GM19395 (cell line): ENCODE data around the gene EIF3I.

Experiments
- ATAC-seq: cut with Tn5 transposase; IDR thresholded peaks from one replicate; pipeline ENCODE4 v1.9.1; 2021; ENCODE audit warnings: mild to moderate bottlenecking, moderate library complexity; ENCODE audit not compliant: unreplicated experiment

Gene EIF3I

GRCh38 chr1:32221980-32222755, at the start of gene EIF3I, which contains the start of gene TMEM234:
TSS of gene EIF3I (plus strand) at chr1:32222407. CDS start at chr1:32222442, 35 bp downstream.
TSS of gene TMEM234 (minus strand) at chr1:32222353. CDS start at chr1:32222322, 31 bp downstream.
- peak; percentile 96 for ATAC-seq

DNA sequence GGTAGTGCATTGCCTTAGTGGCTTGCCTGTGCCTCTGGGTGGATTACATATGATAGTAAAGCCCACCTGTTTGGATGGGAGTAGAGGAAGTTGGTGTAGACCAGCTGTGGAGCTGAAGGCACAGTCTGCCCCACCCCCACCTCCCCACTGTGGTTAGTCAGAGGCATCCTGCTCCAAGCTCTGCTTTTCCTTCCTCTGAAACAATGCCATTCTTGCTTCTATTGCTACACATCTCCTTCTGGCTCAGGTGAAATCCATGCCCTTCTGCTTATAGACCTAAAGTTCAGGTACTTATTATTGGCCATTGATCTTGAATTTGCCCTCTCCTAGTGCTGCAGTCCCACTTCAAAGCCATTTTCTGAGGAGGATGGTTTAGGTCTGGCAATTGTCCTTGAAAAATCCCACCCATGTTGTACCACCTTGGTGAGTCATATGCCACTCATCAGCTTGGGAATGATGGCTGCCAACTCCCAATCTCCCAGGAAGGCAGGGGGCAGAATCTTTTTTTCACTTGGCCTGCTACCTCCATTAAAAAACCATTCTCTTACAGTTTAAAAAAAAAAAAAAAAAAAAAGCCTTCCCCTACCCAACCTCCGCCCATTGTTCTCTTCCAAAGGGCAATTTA, 49.5 kb upstream of the EIF3I start:
- ATAC-seq = no peak

GRCh38 chr1:32178380-32179192, 43.6 kb upstream of the EIF3I start:
- ATAC-seq = no peak

GRCh38 chr1:32179193-32179442, 43.1 kb upstream of the EIF3I start:
- no peak for ATAC-seq

DNA sequence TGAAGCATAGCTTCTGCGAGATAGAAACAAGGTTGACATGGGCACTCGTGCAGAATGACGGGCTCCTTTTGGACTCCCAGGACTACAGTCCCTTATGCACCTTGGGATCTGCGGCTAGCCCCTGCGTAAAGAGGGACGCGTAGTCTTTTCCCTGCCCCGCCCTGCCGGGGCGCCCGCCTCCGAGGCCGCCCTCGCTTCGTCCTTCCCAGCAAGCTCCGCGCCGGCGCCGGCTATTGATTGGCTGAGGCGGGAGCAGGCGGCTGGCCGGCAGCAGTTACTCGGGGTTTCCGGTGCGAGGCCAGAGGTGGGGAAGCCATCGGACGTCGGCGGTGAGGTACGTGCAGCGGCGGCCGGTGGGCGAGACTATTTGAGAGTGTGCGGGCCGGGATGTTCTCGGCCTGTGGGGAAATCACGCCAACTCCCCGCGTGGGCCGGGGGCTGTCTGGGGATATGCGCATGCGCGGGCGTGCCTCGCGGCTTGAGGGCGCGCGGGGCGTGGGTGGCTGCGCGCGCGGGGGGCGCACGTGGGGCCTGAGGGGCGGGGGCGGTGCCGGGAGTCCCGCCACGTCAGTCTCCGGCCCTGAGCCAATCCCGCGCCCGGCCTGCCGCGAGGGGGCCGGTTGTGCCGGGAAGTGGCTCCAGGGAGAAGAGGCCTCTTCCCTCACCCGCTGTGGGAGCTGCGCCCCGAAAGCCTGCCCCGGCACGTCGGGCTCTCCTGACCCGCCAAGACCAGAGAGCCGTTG, 42.6 kb upstream of the EIF3I start, which contains the start of gene TXLNA:
Gene TXLNA (plus strand): TSS at position 233 of the 743 bp plus-strand sequence. CDS start 671 bp downstream, outside the sequence.
- peak; percentile 87 for ATAC-seq

DNA sequence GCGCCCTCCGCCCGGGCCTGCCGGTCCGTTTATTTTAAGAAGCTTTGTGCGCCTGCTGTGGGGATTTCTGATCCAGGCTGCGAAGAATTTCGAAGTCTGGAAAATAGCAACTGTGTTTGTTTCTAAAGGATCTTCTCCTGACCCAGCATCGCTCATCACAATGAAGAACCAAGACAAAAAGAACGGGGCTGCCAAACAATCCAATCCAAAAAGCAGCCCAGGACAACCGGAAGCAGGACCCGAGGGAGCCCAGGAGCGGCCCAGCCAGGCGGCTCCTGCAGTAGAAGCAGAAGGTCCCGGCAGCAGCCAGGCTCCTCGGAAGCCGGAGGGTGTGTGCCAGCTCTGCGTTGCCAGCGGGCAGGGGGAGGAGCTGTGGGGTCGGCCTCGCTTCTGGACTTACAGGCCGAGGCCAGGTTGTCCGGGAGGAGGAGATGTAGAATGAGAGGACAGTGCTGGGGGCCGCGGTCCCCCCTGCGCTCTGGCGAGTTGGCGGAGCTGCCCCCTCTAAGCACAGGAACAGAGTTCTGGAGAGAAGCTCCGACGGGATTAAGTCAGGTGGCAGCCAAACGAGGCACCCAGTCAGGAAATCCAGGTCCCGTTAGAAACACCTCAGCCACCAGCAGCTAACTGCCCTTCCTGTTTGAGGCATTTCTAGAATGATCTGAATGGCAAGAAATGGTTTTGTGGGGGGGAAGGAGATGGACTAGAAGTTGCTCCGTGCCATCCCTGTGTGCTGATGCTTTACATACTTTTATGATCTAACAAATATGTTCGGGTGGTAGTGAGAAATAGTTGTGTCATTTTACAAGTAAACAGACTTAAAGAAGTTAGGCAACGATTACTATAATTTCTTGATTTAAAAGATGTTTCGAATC, 41.8 kb upstream of the EIF3I start:
- no peak for ATAC-seq

- no peak for ATAC-seq
These were observed 41.1 kb upstream of the EIF3I start for GRCh38 chr1:32181065-32181464.

DNA sequence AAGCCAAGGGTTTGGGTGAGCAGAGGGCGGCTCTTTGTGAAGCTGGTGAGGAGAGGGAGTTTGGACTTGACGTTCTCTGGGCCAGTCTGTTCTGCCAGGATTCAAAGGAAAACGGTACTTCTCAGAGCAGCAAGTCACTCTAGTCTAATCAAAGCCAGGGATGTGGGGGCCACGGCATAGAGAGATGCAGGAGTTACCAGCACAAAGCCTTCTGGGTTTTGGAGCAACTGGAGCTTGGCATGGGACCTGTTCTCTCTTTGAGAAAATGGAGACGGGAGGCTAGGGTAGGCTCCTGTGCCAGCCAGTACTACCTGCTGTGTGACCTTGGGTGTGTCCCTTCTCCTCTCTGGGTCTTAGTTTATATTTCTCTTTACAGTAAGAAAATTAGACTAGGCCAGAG, 40.6 kb upstream of the EIF3I start:
- no peak for ATAC-seq

DNA sequence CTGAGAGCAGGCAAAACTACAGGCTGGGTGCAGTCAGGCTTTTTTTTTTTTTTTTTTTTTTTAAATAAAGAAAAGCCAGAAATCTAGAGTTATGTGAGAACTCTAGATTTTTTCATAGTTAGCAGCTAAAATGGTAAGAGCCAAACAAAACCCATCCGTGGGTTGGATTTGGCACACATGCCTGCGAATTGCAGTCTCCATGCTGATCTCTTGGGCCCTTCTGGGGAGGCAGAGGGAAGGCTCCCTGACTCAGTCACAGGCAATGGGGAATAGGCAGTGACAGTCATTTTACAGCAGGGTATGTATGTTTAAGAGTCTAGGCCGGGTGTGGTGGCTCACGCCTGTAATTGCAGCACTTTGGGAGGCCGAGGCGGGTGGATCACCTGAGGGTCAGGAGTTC, 40.1 kb upstream of the EIF3I start:
- no peak for ATAC-seq

DNA sequence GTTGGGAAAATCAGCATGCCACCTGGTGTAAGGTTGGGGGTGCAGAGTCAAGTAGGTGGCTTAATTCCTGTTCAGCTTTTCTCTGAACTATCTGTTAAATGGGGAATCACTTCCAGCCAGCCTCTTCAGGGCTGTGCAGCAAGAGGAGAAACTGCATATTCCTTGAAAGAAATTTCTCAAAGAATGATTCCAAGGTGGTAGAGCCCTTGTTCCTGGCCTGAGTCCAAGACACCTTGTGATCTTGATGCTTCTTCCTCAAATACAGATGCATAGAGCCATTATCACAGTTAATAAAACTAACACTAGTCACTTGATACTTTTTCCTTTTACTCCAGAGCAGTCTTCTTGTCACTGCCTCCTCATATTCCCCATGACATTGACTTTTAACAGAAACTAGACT, 37.6 kb upstream of the EIF3I start:
- ATAC-seq = no peak

DNA sequence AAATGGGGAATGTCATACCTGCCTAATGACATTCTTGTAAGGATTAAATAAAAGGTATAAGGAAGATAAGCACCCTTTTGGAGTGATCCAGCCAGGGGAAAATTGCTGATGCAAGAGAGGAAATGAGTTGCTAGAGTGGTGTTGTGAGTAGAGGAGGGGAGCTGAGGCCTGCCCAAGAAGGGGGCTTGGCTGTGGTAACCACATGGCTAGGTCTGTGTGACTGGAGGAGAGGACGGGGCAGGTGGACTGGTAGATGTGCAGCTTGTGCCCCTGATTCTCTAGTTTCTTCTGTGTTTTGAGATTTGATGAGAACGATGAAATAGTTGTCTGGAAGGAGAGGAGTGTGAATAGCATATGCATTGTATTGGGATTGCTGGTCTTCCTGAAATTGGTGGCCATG, 36.1 kb upstream of the EIF3I start:
- no peak for ATAC-seq

- no peak for ATAC-seq
These were observed 35.7 kb upstream of the EIF3I start for GRCh38 chr1:32186491-32186890.

GRCh38 chr1:32187850-32188249, 34.4 kb upstream of the EIF3I start:
- ATAC-seq = no peak

DNA sequence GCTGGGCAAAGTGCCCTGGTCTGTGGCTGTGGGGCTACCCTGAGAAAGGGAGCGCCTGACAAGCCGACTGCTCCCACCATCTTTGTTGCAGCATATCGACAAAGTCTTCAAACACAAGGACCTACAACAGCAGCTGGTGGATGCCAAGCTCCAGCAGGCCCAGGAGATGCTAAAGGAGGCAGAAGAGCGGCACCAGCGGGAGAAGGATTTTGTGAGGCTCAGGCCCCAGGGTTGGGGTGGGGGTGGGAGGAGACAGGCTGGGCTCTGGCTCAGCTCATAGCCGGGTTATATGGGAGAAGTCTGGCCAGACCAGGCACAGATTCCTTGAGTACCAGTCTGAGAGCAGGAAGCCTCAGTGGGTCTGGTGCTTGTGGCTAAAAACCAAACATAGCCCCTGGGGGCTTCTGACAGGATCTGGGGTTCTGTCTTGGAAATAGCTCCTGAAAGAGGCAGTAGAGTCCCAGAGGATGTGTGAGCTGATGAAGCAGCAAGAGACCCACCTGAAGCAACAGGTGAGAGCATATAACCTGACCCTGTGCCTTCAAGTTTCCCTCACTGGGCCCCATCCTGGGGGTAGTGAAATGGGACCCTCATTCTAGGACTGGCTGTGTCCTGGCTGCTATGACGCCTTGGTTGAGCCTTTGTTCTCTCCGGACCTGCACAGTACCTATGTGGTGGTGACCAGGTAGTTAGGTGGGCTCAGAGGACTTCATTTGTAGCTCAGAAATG, 29.8 kb upstream of the EIF3I start:
- ATAC-seq = no peak

DNA sequence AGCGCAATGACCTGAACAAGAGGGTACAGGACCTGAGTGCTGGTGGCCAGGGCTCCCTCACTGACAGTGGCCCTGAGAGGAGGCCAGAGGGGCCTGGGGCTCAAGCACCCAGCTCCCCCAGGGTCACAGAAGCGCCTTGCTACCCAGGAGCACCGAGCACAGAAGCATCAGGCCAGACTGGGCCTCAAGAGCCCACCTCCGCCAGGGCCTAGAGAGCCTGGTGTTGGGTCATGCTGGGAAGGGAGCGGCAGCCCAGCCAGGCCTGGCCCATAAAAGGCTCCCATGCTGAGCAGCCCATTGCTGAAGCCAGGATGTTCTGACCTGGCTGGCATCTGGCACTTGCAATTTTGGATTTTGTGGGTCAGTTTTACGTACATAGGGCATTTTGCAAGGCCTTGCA, 27.2 kb upstream of the EIF3I start:
- ATAC-seq = no peak

GRCh38 chr1:32195531-32195930, 26.7 kb upstream of the EIF3I start:
- ATAC-seq = no peak

GRCh38 chr1:32195972-32196823, 26.0 kb upstream of the EIF3I start:
- no peak for ATAC-seq

DNA sequence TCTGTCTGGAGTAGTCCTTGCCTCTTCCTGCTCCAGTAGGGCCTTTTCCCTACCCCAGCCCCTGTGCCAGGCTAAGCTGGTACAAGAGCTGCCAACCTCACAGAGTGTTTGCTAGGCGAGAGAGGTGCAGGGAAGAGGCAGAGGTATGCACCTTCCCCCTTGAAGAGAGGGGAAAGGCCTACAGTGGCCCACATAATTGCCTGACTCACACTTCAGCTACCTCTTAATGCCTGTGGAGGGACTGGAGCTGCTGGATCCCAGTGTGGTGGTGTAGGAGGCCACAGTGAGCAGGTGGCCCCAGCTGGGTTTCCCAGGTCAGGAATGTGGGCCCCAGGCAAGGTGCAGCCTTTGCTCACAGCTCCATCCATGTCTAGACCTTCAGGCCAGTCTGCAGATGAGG, 25.1 kb upstream of the EIF3I start:
- no peak for ATAC-seq

DNA sequence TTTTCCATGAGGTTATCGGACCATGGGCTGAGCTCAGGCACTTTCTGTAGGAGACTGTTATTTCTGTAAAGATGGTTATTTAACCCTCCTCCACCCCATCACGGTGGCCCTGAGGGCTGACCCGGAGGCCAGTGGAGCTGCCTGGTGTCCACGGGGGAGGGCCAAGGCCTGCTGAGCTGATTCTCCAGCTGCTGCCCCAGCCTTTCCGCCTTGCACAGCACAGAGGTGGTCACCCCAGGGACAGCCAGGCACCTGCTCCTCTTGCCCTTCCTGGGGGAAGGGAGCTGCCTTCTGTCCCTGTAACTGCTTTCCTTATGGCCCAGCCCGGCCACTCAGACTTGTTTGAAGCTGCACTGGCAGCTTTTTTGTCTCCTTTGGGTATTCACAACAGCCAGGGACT, 24.4 kb upstream of the EIF3I start:
- no peak for ATAC-seq
